GM21423 (cell line): ENCODE results near the gene SENP8.
"Not testable (repeated sequence)": the region's sequence is repeated elsewhere in the genome, so short reads cannot be mapped to it uniquely, and the experiment has no call there.

Source experiments
- ATAC-seq: cut with Tn5 transposase; IDR thresholded peaks from one replicate; pipeline ENCODE4 v1.9.1; 2021; ENCODE audit warnings: mild to moderate bottlenecking, moderate library complexity; ENCODE audit not compliant: unreplicated experiment

SENP8 gene

GRCh38 chr15:72154316-72154715, 36.1 kb downstream of the SENP8 start:
- no peak for ATAC-seq

- no peak for ATAC-seq
Measured at GRCh38 chr15:72155003-72155621, 36.9 kb downstream of the SENP8 start.

GRCh38 chr15:72155635-72156616, 37.7 kb downstream of the SENP8 start:
- ATAC-seq = no peak

- ATAC-seq = no peak
Measured at GRCh38 chr15:72156928-72157327, 38.7 kb downstream of the SENP8 start.

GRCh38 chr15:72160696-72161245, 42.6 kb downstream of the SENP8 start:
- no peak for ATAC-seq

- ATAC-seq = no peak
Measured at GRCh38 chr15:72161361-72162132, 43.3 kb downstream of the SENP8 start.

- no peak for ATAC-seq
Measured at GRCh38 chr15:72162569-72162968, 44.4 kb downstream of the SENP8 start.

- no peak for ATAC-seq
Measured at GRCh38 chr15:72163719-72164118, 45.5 kb downstream of the SENP8 start.

- ATAC-seq = no peak
Measured at GRCh38 chr15:72166716-72167417, 48.7 kb downstream of the SENP8 start.

GRCh38 chr15:72167445-72167844, 49.2 kb downstream of the SENP8 start:
- no peak for ATAC-seq

- no peak for ATAC-seq
Measured at GRCh38 chr15:72168131-72168807, 50.1 kb downstream of the SENP8 start.

- no peak for ATAC-seq
Measured at GRCh38 chr15:72168808-72169190, 50.6 kb downstream of the SENP8 start.

- no peak for ATAC-seq
Measured at GRCh38 chr15:72169236-72169920, 51.2 kb downstream of the SENP8 start.

GRCh38 chr15:72169921-72170611, 51.9 kb downstream of the SENP8 start:
- ATAC-seq = no peak

GRCh38 chr15:72170691-72171090, 52.5 kb downstream of the SENP8 start:
- no peak for ATAC-seq

- ATAC-seq = not testable (repeated sequence)
Measured at GRCh38 chr15:72171978-72172377, 53.8 kb downstream of the SENP8 start.

GRCh38 chr15:72172796-72173195, 54.6 kb downstream of the SENP8 start:
- ATAC-seq = no peak

- ATAC-seq = no peak
Measured at GRCh38 chr15:72173401-72173800, 55.2 kb downstream of the SENP8 start.
